WTC11 (cell line): Measurements from ENCODE around the gene SAMD8.

ENCODE experiments used
- AFF4 ChIP-seq: sonication (generic); formaldehyde crosslinking; IDR thresholded peaks from 2 replicates; pipeline ENCODE4 v1.8.1; 2023; ENCODE audit warnings: mild to moderate bottlenecking, missing genetic modification reagents, borderline replicate concordance
- CBFB ChIP-seq: sonication (generic); formaldehyde crosslinking; IDR thresholded peaks from 2 replicates; pipeline ENCODE4 v1.8.1; 2022; ENCODE audit warnings: mild to moderate bottlenecking, low read depth, missing genetic modification reagents
- NR2C2 ChIP-seq: sonication (generic); formaldehyde crosslinking; IDR thresholded peaks from 2 replicates; pipeline ENCODE4 v1.8.0; 2022; ENCODE audit warnings: mild to moderate bottlenecking, missing genetic modification reagents
- PRRX2 ChIP-seq: fragments of 250-450 bp; sonication (Bioruptor Pico); IDR thresholded peaks from 2 replicates; pipeline ENCODE4 v1.8.0; 2021; ENCODE audit warnings: mild to moderate bottlenecking
- RELA ChIP-seq: sonication (generic); formaldehyde crosslinking; IDR thresholded peaks from 2 replicates; pipeline ENCODE4 v1.8.1; 2022; ENCODE audit warnings: missing genetic modification reagents, mild to moderate bottlenecking, borderline replicate concordance
- TEAD1 ChIP-seq: sonication (generic); formaldehyde crosslinking; IDR thresholded peaks from 2 replicates; pipeline ENCODE4 v1.8.0; 2022; ENCODE audit warnings: mild to moderate bottlenecking, missing genetic modification reagents
- USF1 ChIP-seq: sonication (generic); formaldehyde crosslinking; IDR thresholded peaks from 2 replicates; pipeline ENCODE4 v1.8.0; 2022; ENCODE audit warnings: mild to moderate bottlenecking, missing genetic modification reagents
- ZNF121 ChIP-seq: sonication (generic); formaldehyde crosslinking; IDR thresholded peaks from 2 replicates; pipeline ENCODE4 v1.8.0; 2023; ENCODE audit warnings: missing genetic modification reagents
- ZNF281 ChIP-seq: sonication (generic); formaldehyde crosslinking; IDR thresholded peaks from 2 replicates; pipeline ENCODE4 v1.8.0; 2023; ENCODE audit warnings: mild to moderate bottlenecking, missing genetic modification reagents
- TF ChIP-seq, protein P1 (sequence below): fragments of 200-600 bp; IDR thresholded peaks from 2 replicates; pipeline ENCODE4 v1.8.0; 2022; ENCODE audit warnings: antibody characterized with exemption
- TF ChIP-seq, protein P2 (sequence below): sonication (generic); formaldehyde crosslinking; IDR thresholded peaks from 2 replicates; pipeline ENCODE4 v1.8.1; 2023; ENCODE audit warnings: mild to moderate bottlenecking, missing genetic modification reagents, moderate library complexity
- TF ChIP-seq, protein P3 (sequence below): sonication (generic); formaldehyde crosslinking; IDR thresholded peaks from 2 replicates; pipeline ENCODE4 v1.8.1; 2023; ENCODE audit warnings: mild to moderate bottlenecking, missing genetic modification reagents, moderate library complexity

- TF ChIP-seq, protein P1, sequence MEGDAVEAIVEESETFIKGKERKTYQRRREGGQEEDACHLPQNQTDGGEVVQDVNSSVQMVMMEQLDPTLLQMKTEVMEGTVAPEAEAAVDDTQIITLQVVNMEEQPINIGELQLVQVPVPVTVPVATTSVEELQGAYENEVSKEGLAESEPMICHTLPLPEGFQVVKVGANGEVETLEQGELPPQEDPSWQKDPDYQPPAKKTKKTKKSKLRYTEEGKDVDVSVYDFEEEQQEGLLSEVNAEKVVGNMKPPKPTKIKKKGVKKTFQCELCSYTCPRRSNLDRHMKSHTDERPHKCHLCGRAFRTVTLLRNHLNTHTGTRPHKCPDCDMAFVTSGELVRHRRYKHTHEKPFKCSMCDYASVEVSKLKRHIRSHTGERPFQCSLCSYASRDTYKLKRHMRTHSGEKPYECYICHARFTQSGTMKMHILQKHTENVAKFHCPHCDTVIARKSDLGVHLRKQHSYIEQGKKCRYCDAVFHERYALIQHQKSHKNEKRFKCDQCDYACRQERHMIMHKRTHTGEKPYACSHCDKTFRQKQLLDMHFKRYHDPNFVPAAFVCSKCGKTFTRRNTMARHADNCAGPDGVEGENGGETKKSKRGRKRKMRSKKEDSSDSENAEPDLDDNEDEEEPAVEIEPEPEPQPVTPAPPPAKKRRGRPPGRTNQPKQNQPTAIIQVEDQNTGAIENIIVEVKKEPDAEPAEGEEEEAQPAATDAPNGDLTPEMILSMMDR: no peak
- no peak for TF ChIP-seq ZNF281
- no peak for TF ChIP-seq RELA
- TF ChIP-seq PRRX2 (CRISPR knock-in tag): no peak
- TF ChIP-seq, protein P2, sequence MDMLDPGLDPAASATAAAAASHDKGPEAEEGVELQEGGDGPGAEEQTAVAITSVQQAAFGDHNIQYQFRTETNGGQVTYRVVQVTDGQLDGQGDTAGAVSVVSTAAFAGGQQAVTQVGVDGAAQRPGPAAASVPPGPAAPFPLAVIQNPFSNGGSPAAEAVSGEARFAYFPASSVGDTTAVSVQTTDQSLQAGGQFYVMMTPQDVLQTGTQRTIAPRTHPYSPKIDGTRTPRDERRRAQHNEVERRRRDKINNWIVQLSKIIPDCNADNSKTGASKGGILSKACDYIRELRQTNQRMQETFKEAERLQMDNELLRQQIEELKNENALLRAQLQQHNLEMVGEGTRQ (CRISPR knock-in tag): no peak
- no peak for TF ChIP-seq CBFB (CRISPR knock-in tag)
- no peak for TF ChIP-seq USF1 (CRISPR knock-in tag)
- no peak for TF ChIP-seq TEAD1 (CRISPR knock-in tag)
- TF ChIP-seq AFF4 (CRISPR knock-in tag): no peak
- TF ChIP-seq, protein P3, sequence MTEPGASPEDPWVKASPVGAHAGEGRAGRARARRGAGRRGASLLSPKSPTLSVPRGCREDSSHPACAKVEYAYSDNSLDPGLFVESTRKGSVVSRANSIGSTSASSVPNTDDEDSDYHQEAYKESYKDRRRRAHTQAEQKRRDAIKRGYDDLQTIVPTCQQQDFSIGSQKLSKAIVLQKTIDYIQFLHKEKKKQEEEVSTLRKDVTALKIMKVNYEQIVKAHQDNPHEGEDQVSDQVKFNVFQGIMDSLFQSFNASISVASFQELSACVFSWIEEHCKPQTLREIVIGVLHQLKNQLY: no peak
- TF ChIP-seq NR2C2: no peak
- TF ChIP-seq ZNF121 (CRISPR knock-in tag): no peak
These were observed 108.8 kb downstream of the SAMD8 start for GRCh38 chr10:75220274-75220673.
